BJ (cell line): ENCODE data around the gene LAMA3. TPM values are rescaled to one million over a fixed set of nuclear protein-coding genes. Genes with fewer than 3 reads are reported as not detected.

Experiments
- CTCF ChIA-PET: fragments of 350-600 bp; formaldehyde crosslinking; extraction: SDS; loops from one replicate; lab custom pipeline; 2021; ENCODE audit warnings: antibody characterized with exemption, inconsistent platforms; lab: Yijun Ruan, JAX
- POLR2A ChIA-PET: fragments of 300-600 bp; sonication (Branson Sonifier 250); formaldehyde crosslinking; extraction: SDS; loops from one replicate; lab custom pipeline; 2021; ENCODE audit warnings: antibody characterized with exemption; lab: Charles Lee
- DNase-seq: peaks from one replicate; pipeline ENCODE4 v3.0.0-alpha.2; 2011; ENCODE audit warnings: low read depth
- H3K27me3 ChIP-seq: 2 replicates; pipeline ENCODE4 v1.6.0; 2011; ENCODE audit warnings: low read length; ENCODE audit not compliant: control insufficient read depth, insufficient read depth
- H3K36me3 ChIP-seq: 2 replicates; pipeline ENCODE4 v1.5.1; 2011; ENCODE audit warnings: low read length; ENCODE audit not compliant: control insufficient read depth, insufficient read depth
- H3K4me3 ChIP-seq: 2 replicates; pipeline ENCODE4 v1.5.1; 2011; ENCODE audit warnings: low read depth, mild to moderate bottlenecking, control low read depth, low read length
- CTCF ChIP-seq: IDR thresholded peaks from 2 replicates; pipeline ENCODE4 v1.5.1; 2011; ENCODE audit warnings: low read depth, mild to moderate bottlenecking, control low read depth, inconsistent platforms, low read length, moderate library complexity; ENCODE audit not compliant: insufficient read depth
- polyA plus RNA-seq: library from polyadenylated mRNA; depleted of rRNA; stranded (reverse); fragments of >200 nt; gene quantifications from 2 replicates; pipeline ENCODE4 v1.2.3, GENCODE V29; 2011

LAMA3 gene
- polyA plus RNA-seq, 1 experiment, result 5.6 TPM

DNA sequence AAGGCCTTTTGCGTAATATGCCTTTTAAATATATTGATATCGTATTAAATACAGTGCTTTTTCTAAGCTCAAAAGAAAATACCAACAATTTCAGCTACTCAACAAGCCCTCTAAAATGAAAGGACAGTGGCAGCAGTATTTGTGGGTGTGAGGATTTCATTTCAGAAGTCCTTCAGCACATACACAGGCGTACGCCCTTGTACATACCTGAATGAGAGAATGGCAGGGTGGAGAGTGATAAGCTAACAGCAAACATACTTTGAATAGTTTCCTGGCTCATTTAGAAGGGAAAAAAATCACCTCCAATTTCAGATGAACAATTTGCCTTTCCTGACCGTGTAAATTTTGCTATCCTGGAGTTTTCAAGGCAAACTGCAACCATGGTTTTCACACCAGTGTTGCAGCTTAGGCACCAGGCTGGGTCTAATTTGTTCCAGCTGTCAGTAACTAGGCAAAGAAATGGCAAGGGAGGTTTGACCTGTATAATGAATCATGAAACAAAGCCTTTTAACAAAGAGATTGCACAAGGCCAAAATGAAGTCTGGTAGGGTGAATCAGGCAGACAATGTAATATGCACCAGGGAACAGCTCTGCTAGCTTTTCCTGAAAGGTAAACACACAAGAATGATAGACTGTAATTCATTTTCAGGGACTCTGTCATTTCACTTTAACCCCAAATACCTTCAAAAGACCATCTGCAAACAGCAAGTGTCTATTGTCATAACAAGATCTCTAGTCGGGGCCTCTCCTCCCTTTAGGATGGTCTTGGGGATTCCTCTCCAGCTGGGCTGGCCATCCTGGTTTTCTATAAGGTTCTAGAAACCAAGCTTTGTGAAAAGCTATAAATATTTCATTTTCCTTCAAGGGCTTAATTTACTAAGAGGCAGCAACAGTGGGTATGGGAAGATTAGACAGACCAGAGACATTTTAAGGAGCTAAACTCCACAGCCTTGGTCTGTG is 38.0 kb upstream of the LAMA3 start:
- peak; percentile 67 for DNase-seq
- no peaks in the 10 kb centered on the region for H3K27me3 ChIP-seq
- ChIA-PET POLR2A (interaction anchor here (0.5 kb wide), 1 partner anchor 68 kb away, joined by 7 read pairs; no protein-coding TSS in a partner anchor), CTCF (interaction anchor here (0.7 to 1.8 kb wide), 9 partner anchors 11 to 267 kb away, joined by 3 to 7 read pairs (median 3); partner anchors contain the start of gene ANKRD29)
- H3K4me3 ChIP-seq, result no peak overlapping the region
- H3K36me3 ChIP-seq, result no peaks in the 10 kb centered on the region
- no peak for TF ChIP-seq CTCF

DNA sequence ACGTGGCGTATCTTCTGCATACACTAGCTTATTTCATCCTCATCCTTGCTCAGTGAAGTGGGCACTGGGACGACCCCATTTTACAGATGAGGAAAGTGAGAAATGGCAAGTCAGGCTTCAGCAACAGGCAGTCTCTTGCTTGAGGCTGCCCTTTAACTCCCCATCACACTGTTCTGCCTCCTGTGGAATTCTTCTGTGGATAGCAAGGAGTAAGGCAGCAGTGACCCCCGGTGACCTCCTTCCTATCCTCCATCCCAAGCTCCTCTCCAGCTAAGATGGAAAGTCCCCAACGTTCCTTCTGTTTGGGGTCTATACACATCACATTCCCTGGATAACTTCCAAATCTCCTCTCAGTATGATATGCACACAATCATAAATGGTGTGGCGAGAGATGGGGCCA is 37.0 kb upstream of the LAMA3 start:
- no peak overlapping the region for H3K4me3 ChIP-seq

GRCh38 chr18:23658285-23658684 is 31.0 kb upstream of the LAMA3 start:
- TF ChIP-seq CTCF, result no peak
- no peak for DNase-seq
- Histone ChIP-seq H3K4me3 (no peak overlapping the region), H3K36me3 (no peaks in the 10 kb centered on the region), H3K27me3 (peaks cover 9% of the 10 kb centered on the region)
- ChIA-PET CTCF (interaction anchor here (0.6 kb wide), 1 partner anchor 44 kb away, joined by 3 read pairs; no protein-coding TSS in a partner anchor), POLR2A (no interaction called here)

More for the DNA sequence above, 37.0 kb upstream of the LAMA3 start:
- no peak for DNase-seq
- Histone ChIP-seq H3K36me3 (no peaks in the 10 kb centered on the region), H3K27me3 (no peaks in the 10 kb centered on the region)
- no peak for TF ChIP-seq CTCF
- ChIA-PET CTCF (interaction anchor here (0.8 to 1.8 kb wide), 3 partner anchors 13 to 51 kb away, joined by 3 to 7 read pairs (median 5); no protein-coding TSS in a partner anchor), POLR2A (no interaction called here)

DNA sequence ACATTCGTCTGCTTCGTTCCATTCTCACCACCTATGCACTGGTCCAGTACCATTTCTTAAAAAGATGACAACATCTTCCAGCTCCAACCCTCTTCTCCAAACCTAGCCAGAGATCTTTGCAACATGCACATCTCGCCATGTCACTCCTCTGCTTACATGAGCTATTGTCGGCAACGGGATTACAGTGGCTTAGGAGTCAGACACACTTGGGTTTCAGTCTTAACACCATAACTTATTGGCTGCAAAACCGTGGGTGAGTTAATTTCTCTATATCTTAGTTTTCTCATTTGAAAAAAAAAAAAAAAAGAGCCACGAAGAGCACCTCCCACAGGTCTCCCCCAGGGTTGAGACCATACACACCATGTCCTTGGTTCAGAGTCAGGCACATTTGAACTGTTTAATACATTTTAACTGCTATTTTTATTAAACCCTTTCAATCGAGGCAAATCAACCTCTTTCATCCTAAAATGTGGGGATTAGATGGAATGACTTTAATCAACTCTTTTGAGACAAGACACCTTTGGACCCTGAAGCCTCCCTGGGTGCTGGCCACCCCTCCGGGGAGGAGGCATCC is 27.4 kb upstream of the LAMA3 start:
- POLR2A ChIA-PET, result no interaction called here
- peaks cover 11% of the 10 kb centered on the region for H3K27me3 ChIP-seq
- no peaks in the 10 kb centered on the region for H3K36me3 ChIP-seq
- no peak for DNase-seq
- CTCF ChIA-PET, result interaction anchor here (1.0 to 1.5 kb wide), 2 partner anchors 21 to 41 kb away, joined by 3 to 4 read pairs; no protein-coding TSS in a partner anchor
- H3K4me3 ChIP-seq, result peak overlapping the region; percentile 51
- TF ChIP-seq CTCF, result no peak
